B cell (primary cell): ENCODE results near the gene MALRD1. TPM values are rescaled to one million over a fixed set of nuclear protein-coding genes. Genes with fewer than 3 reads are reported as not detected.

Source experiments
- ATAC-seq: fragments of 200-7000 bp; cut with Tn5 transposase; one replicate; pipeline ENCODE4 v1.10.0; 2021; ENCODE audit warnings: low read depth, mild to moderate bottlenecking, moderate number of reproducible peaks, moderate library complexity
- CTCF ChIA-PET: fragments of 350-600 bp; sonication (Branson Sonifier 250); formaldehyde crosslinking; loops from one replicate; lab custom pipeline; 2021; ENCODE audit warnings: antibody characterized with exemption, inconsistent platforms; lab: Charles Lee
- POLR2A ChIA-PET: fragments of 350-600 bp; sonication (Branson Sonifier 250); formaldehyde crosslinking; loops from one replicate; lab custom pipeline; 2021; ENCODE audit warnings: antibody characterized with exemption; lab: Charles Lee
- DNase-seq: peaks from one replicate; pipeline ENCODE4 v3.0.0; 2013
- H2AFZ ChIP-seq: 2 replicates; pipeline ENCODE4 v1.6.1; 2012; ENCODE audit warnings: mild to moderate bottlenecking, low read depth, low read length; ENCODE audit not compliant: insufficient read depth, poor library complexity, severe bottlenecking
- H3K27ac ChIP-seq, 2 donors: 1 replicate in 1 of 2; 2 replicates in 1 of 2; pipeline ENCODE4 v1.5.1; 2012 to 2013; ENCODE audit warnings: low read length in 2 of 2, mild to moderate bottlenecking in 2 of 2, moderate library complexity in 1 of 2
- H3K27me3 ChIP-seq, 4 experiments: fragments of 200-600 bp in 1 of 4; sonication (generic) in 1 of 4; replicated peaks in 1 of 4; 1 replicate in 2 of 4; 2 replicates in 2 of 4; pipeline versions ENCODE4 v1.6.1 to v1.7.0; 2013 to 2016; ENCODE audit warnings: low read length in 3 of 4, mild to moderate bottlenecking in 2 of 4, mixed read lengths in 1 of 4, moderate library complexity in 1 of 4; ENCODE audit not compliant: insufficient read depth in 4 of 4, control insufficient read depth in 3 of 4; ENCODE audit errors: control extremely low read depth in 1 of 4
- H3K36me3 ChIP-seq, 2 experiments: replicated peaks in 1 of 2; 1 replicate in 1 of 2; 2 replicates in 1 of 2; pipeline versions ENCODE4 v1.6.1 to v1.7.1; 2013; ENCODE audit warnings: low read length in 1 of 2; ENCODE audit not compliant: insufficient read depth in 2 of 2, control insufficient read depth in 1 of 2; ENCODE audit errors: control extremely low read depth in 1 of 2, extremely low read depth in 1 of 2
- H3K4me1 ChIP-seq, 2 donors: fragments of 200-600 bp in 1 of 2; sonication (generic) in 1 of 2; 1 replicate in 1 of 2; 2 replicates in 1 of 2; pipeline versions ENCODE4 v1.5.1 to v1.6.1; 2013 to 2017; ENCODE audit warnings: low read length in 2 of 2; ENCODE audit not compliant: control insufficient read depth in 2 of 2, insufficient read depth in 2 of 2
- H3K4me2 ChIP-seq: replicated peaks from 2 replicates; pipeline ENCODE3; 2012; ENCODE audit warnings: mild to moderate bottlenecking, low read depth, low read length; ENCODE audit not compliant: poor library complexity, severe bottlenecking
- H3K4me3 ChIP-seq, 5 experiments: fragments of 200-600 bp in 1 of 5; sonication (generic) in 1 of 5; 1 replicate in 3 of 5; 2 replicates in 2 of 5; pipeline versions ENCODE4 v1.5.1 to v1.7.0; 2011 to 2016; ENCODE audit warnings: low read length in 4 of 5, mild to moderate bottlenecking in 4 of 5, low read depth in 2 of 5, control low read depth in 1 of 5, moderate library complexity in 1 of 5; ENCODE audit not compliant: insufficient read depth in 1 of 5; ENCODE audit errors: control extremely low read depth in 1 of 5, extremely low read depth in 1 of 5
- H3K79me2 ChIP-seq: fragments of 200-600 bp; sonication (generic); one replicate; pipeline ENCODE4 v1.6.0; 2016; ENCODE audit warnings: low read length; ENCODE audit not compliant: control insufficient read depth, insufficient read depth
- H3K9ac ChIP-seq: fragments of 200-600 bp; sonication (generic); 2 replicates; pipeline ENCODE4 v1.6.1; 2017; ENCODE audit warnings: mild to moderate bottlenecking, low read length, moderate library complexity
- H3K9me3 ChIP-seq, 3 donors: one replicate each; pipeline versions ENCODE4 v1.6.1 to v1.7.1; 2013; ENCODE audit warnings: low read length in 2 of 3; ENCODE audit not compliant: control insufficient read depth in 2 of 3, insufficient read depth in 1 of 3; ENCODE audit errors: control extremely low read depth in 1 of 3
- H4K20me1 ChIP-seq: 2 replicates; pipeline ENCODE4 v1.6.0; 2012; ENCODE audit warnings: mild to moderate bottlenecking, low read length; ENCODE audit not compliant: insufficient read depth, control insufficient read depth, poor library complexity, severe bottlenecking
- H3K27ac Mint-ChIP-seq: one replicate; pipeline ENCODE4 v1.8.0; 2021; ENCODE audit warnings: mixed read lengths
- H3K27me3 Mint-ChIP-seq: one replicate; pipeline ENCODE4 v1.8.0; 2021; ENCODE audit warnings: mixed read lengths
- H3K4me1 Mint-ChIP-seq: one replicate; pipeline ENCODE4 v1.8.0; 2021; ENCODE audit warnings: mixed read lengths
- H3K4me3 Mint-ChIP-seq: one replicate; pipeline ENCODE4 v1.8.0; 2021; ENCODE audit warnings: mixed read lengths
- H3K9me3 Mint-ChIP-seq: one replicate; pipeline ENCODE4 v1.8.0; 2022; ENCODE audit warnings: mixed read lengths; ENCODE audit not compliant: insufficient read depth
- EZH2 ChIP-seq: IDR thresholded peaks from 2 replicates; pipeline ENCODE4 v1.6.1; 2012; ENCODE audit warnings: borderline replicate concordance, low read depth, mild to moderate bottlenecking, moderate library complexity, low read length; ENCODE audit not compliant: insufficient read depth, poor library complexity, severe bottlenecking
- WGBS: methylation state at CpG from one replicate; pipeline ENCODE4 v1.1.5; 2013; ENCODE audit warnings: missing lambda C conversion rate; ENCODE audit not compliant: insufficient coverage; 5-methylcytosine and 5-hydroxymethylcytosine counted together
- intact Hi-C: fragments of 100-400 bp; cut with micrococcal nuclease; formaldehyde crosslinking; loops from one replicate; pipeline ENCODE4 v1.10.0; 2022
- polyA plus RNA-seq: library from polyadenylated mRNA; depleted of rRNA; stranded (reverse); fragments of >200 nt; gene quantifications from 2 replicates; pipeline ENCODE4 v1.2.3, GENCODE V29; 2012
- total RNA-seq, 2 donors: library from RNA; stranded (reverse); fragments of 120-200 nt in 1 of 2; gene quantifications; 1 replicate in 1 of 2; 2 replicates in 1 of 2; pipeline versions ENCODE4 v1.2.3 to v1.2.4, GENCODE V29; 2013 to 2022
- TF ChIP-seq, protein P1 (sequence below): fragments of 200-600 bp; IDR thresholded peaks from one replicate; pipeline ENCODE4 v1.8.0; 2022; ENCODE audit warnings: antibody characterized with exemption, mild to moderate bottlenecking

Gene MALRD1
- total and polyA plus RNA-seq, 2 donors (not counting 1 experiment from before 2014, with no cell fraction given): not detected

DNA sequence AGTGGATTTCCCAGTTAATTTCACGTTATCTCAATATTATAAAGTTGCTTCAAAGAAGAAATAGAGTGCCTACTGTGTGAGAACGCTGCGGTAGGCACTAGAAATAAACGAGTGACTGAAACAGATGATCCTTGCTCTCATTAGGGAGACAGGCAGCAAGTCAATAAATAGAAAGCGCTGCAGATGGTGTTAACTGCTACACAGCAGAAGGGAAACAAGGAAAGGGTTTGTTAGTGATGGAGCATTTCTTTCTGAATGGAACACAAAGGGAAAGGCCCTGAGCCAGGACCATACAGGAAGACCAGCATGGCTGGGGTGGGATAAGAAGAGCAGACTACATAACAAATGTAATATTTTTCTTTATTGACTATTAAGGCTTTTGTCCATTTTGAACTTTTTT is 235.2 kb downstream of the MALRD1 start:
- Histone ChIP-seq H3K4me2 (no peak overlapping the region), H3K36me3 (no peaks in the 10 kb centered on the region), H3K4me1 (no peaks in the 10 kb centered on the region), H3K4me3 (no peak overlapping the region), H3K27me3 (no peaks in the 10 kb centered on the region), H4K20me1 (no peaks in the 10 kb centered on the region), H3K79me2 (no peaks in the 10 kb centered on the region), H3K27ac (no peak overlapping the region), H2AFZ (no peak overlapping the region), H3K9ac (no peak overlapping the region), H3K9me3 (peaks cover 0 to 3% (median 0%) of the 10 kb centered on the region in 3 donors)
- H3K9me3 Mint-ChIP-seq: peaks cover 5% of the 10 kb centered on the region
- ChIA-PET POLR2A (no interaction called here), CTCF (no interaction called here)
- 92% methylated on average over 4 of the region's 5 CpGs for WGBS
- DNase-seq (no peak), ATAC-seq (no peak)
- no peak overlapping the region for H3K27ac Mint-ChIP-seq
- TF ChIP-seq, protein P1, sequence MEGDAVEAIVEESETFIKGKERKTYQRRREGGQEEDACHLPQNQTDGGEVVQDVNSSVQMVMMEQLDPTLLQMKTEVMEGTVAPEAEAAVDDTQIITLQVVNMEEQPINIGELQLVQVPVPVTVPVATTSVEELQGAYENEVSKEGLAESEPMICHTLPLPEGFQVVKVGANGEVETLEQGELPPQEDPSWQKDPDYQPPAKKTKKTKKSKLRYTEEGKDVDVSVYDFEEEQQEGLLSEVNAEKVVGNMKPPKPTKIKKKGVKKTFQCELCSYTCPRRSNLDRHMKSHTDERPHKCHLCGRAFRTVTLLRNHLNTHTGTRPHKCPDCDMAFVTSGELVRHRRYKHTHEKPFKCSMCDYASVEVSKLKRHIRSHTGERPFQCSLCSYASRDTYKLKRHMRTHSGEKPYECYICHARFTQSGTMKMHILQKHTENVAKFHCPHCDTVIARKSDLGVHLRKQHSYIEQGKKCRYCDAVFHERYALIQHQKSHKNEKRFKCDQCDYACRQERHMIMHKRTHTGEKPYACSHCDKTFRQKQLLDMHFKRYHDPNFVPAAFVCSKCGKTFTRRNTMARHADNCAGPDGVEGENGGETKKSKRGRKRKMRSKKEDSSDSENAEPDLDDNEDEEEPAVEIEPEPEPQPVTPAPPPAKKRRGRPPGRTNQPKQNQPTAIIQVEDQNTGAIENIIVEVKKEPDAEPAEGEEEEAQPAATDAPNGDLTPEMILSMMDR: no peak
- no peak for TF ChIP-seq EZH2
- no peaks in the 10 kb centered on the region for H3K4me1 Mint-ChIP-seq
- H3K27me3 Mint-ChIP-seq: no peaks in the 10 kb centered on the region
- intact Hi-C loops: no loop called here
- no peak overlapping the region for H3K4me3 Mint-ChIP-seq

DNA sequence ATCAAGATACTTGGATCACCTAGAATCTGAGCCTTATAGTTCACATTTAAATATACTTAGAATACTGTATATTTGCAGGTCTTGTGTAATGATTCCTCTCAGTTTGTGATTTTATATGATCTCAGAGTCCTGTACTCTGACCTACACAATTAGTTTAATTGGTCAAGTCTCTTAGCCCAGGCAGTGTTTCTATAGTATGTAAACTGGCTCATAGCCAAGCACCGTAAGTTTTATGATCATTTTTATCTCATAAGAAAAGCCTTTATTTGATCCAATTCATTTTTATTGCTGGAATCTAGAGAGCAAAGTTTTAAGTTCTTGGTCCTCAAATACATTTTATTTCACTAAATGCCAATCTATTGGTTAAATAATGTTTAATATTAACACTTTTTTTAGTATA is 242.2 kb downstream of the MALRD1 start:
- no peak overlapping the region for H3K27ac ChIP-seq
- CTCF ChIA-PET: no interaction called here
- DNase-seq (no peak), ATAC-seq (no peak)
- no peak overlapping the region for H3K27ac Mint-ChIP-seq
- H2AFZ ChIP-seq: no peak overlapping the region
- no peaks in the 10 kb centered on the region for H3K27me3 ChIP-seq
- intact Hi-C loops: no loop called here
- H3K9me3 Mint-ChIP-seq: peaks cover 2% of the 10 kb centered on the region
- H3K9me3 ChIP-seq: no peaks in the 10 kb centered on the region
- TF ChIP-seq EZH2: no peak
- TF ChIP-seq, protein P1: no peak
- no peaks in the 10 kb centered on the region for H4K20me1 ChIP-seq
- H3K4me1 Mint-ChIP-seq: no peaks in the 10 kb centered on the region
- H3K4me3 ChIP-seq: no peak overlapping the region
- POLR2A ChIA-PET: no interaction called here
- H3K9ac ChIP-seq: no peak overlapping the region
- H3K27me3 Mint-ChIP-seq: no peaks in the 10 kb centered on the region
- no peaks in the 10 kb centered on the region for H3K79me2 ChIP-seq
- H3K4me3 Mint-ChIP-seq: no peak overlapping the region
- no peaks in the 10 kb centered on the region for H3K36me3 ChIP-seq
- no CpG with 5 or more reads among the region's 1 CpG for WGBS
- H3K4me2 ChIP-seq: no peak overlapping the region
- no peaks in the 10 kb centered on the region for H3K4me1 ChIP-seq
